Measurements from ENCODE around the gene ATP6V1A. TPM values are rescaled to one million over a fixed set of nuclear protein-coding genes. Genes with fewer than 3 reads are reported as not detected.

Gene ATP6V1A
- total RNA-seq, 1 experiment from 2014 or later = 73.4 TPM

DNA sequence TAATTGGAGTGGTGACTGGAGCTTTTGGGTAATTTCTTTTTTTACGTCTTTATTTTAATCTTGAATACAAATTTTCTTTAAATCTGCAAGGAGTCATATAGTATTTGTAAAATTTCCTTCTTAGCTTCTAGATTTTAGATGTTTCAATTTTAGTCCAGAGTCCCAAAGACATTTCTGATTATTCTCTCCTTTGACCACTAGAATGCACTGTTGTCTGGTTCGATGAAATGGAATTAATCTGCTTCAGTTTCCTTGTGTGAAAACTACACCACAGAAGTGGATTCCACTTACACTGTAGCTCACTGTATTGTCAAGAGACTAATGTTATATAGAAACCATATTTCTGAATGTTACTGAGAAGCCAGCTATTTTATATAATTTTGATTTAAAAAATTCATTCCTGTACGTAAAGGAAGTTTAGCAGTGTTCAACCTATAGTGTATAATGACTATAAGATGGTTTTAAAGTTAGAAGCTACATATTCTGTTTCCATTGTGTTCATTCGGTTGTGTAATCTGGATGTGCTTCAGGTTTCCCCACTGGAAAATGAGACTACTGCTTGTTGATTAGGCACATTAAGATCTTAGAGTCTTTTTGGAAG lies 97.9 kb downstream of the ATP6V1A start:
- no peak overlapping the region for H3K14ac ChIP-seq (ENCODE audit: insufficient read depth, low read length)
- H2BK15ac ChIP-seq (ENCODE audit: low read depth, low read length) = no peak overlapping the region
- no peak overlapping the region for H2BK5ac ChIP-seq (ENCODE audit: insufficient read length, low read length)
- H3K23ac ChIP-seq (ENCODE audit: insufficient read length, low read depth, low read length) = no peak overlapping the region
- no peaks in the 10 kb centered on the region for H3K27me3 ChIP-seq (ENCODE audit: insufficient read depth, low read length)
- H4K91ac ChIP-seq (ENCODE audit: insufficient read length, low read depth, low read length) = no peak overlapping the region
- H3K9me3 ChIP-seq (ENCODE audit: control insufficient read depth, low read depth, low read length) = no peaks in the 10 kb centered on the region
- H3T11ph ChIP-seq (ENCODE audit: low read length) = no peak overlapping the region
- H3K9ac ChIP-seq (ENCODE audit: extremely low read depth, insufficient read length, low read length) = no peak overlapping the region
- H4K8ac ChIP-seq (replicated peaks; ENCODE audit: insufficient read length, low read depth, low read length) = no peak overlapping the region
- TF ChIP-seq, protein P1, sequence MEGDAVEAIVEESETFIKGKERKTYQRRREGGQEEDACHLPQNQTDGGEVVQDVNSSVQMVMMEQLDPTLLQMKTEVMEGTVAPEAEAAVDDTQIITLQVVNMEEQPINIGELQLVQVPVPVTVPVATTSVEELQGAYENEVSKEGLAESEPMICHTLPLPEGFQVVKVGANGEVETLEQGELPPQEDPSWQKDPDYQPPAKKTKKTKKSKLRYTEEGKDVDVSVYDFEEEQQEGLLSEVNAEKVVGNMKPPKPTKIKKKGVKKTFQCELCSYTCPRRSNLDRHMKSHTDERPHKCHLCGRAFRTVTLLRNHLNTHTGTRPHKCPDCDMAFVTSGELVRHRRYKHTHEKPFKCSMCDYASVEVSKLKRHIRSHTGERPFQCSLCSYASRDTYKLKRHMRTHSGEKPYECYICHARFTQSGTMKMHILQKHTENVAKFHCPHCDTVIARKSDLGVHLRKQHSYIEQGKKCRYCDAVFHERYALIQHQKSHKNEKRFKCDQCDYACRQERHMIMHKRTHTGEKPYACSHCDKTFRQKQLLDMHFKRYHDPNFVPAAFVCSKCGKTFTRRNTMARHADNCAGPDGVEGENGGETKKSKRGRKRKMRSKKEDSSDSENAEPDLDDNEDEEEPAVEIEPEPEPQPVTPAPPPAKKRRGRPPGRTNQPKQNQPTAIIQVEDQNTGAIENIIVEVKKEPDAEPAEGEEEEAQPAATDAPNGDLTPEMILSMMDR (conservative IDR thresholded peaks at IDR 0.05) = peak; percentile 70
- Mint-ChIP-seq H3K4me3 (no peak overlapping the region), H3K27ac (no peak overlapping the region), H3K9me3 (no peaks in the 10 kb centered on the region), H3K36me3 (ENCODE audit: insufficient read depth in 1 of 3, low read depth in 3 of 3) (no peaks in the 10 kb centered on the region), H3K27me3 (ENCODE audit: low read depth) (peaks cover 3% of the 10 kb centered on the region; the same call in 1 of the 2 replicates), H3K4me1 (peaks cover 5 to 8% of the 10 kb centered on the region in 2 experiments; a peak in 3 of 4 replicates)
- H2AFZ ChIP-seq (ENCODE audit: low read length) = no peak overlapping the region
- H3K4ac ChIP-seq (ENCODE audit: low read depth, low read length) = no peak overlapping the region
- no peak overlapping the region for H2BK120ac ChIP-seq (ENCODE audit: low read depth, low read length, poor library complexity, severe bottlenecking)
- no peak for DNase-seq
- H3K79me2 ChIP-seq (ENCODE audit: insufficient read depth, low read length) = no peaks in the 10 kb centered on the region
- no peak overlapping the region for H2AK5ac ChIP-seq (ENCODE audit: insufficient read length, low read length)
- H3K56ac ChIP-seq (ENCODE audit: insufficient read length, low read depth, low read length) = no peak overlapping the region
- H2BK20ac ChIP-seq (ENCODE audit: low read depth, low read length, poor library complexity, severe bottlenecking) = no peak overlapping the region
- no peak overlapping the region for H4K5ac ChIP-seq (ENCODE audit: insufficient read length, low read depth, low read length)
- no CpG with 5 or more reads among the region's 4 CpGs for WGBS (ENCODE audit: extremely low coverage, insufficient read length, low lambda C conversion rate)
- H3K4me2 ChIP-seq (ENCODE audit: insufficient read depth, insufficient read length, low read length) = no peak overlapping the region
- no peaks in the 10 kb centered on the region for H4K20me1 ChIP-seq (ENCODE audit: control insufficient read depth, insufficient read depth, insufficient read length)
- no peak overlapping the region for H3K18ac ChIP-seq (ENCODE audit: insufficient read length, low read depth, low read length)
- no peaks in the 10 kb centered on the region for H3K4me1 ChIP-seq (ENCODE audit: insufficient read depth, low read length)
- H3K79me1 ChIP-seq (ENCODE audit: insufficient read depth, low read depth, low read length, poor library complexity, severe bottlenecking) = no peaks in the 10 kb centered on the region
- H2BK12ac ChIP-seq (ENCODE audit: insufficient read length, low read depth, low read length) = no peak overlapping the region
- H3K27ac ChIP-seq (ENCODE audit: insufficient read length, low read depth, low read length) = no peak overlapping the region
- no peaks in the 10 kb centered on the region for H3K23me2 ChIP-seq (ENCODE audit: insufficient read length, low read depth, low read length, poor library complexity, severe bottlenecking)
